ENCODE measurements around the gene AKT1. TPM values are rescaled to one million over a fixed set of nuclear protein-coding genes. Genes with fewer than 3 reads are reported as not detected.
"Not testable (repeated sequence)": the region's sequence is repeated elsewhere in the genome, so short reads cannot be mapped to it uniquely, and the experiment has no call there.

Gene AKT1
- total RNA-seq, result 100 to 1,000 TPM; 178 to 181 TPM

DNA sequence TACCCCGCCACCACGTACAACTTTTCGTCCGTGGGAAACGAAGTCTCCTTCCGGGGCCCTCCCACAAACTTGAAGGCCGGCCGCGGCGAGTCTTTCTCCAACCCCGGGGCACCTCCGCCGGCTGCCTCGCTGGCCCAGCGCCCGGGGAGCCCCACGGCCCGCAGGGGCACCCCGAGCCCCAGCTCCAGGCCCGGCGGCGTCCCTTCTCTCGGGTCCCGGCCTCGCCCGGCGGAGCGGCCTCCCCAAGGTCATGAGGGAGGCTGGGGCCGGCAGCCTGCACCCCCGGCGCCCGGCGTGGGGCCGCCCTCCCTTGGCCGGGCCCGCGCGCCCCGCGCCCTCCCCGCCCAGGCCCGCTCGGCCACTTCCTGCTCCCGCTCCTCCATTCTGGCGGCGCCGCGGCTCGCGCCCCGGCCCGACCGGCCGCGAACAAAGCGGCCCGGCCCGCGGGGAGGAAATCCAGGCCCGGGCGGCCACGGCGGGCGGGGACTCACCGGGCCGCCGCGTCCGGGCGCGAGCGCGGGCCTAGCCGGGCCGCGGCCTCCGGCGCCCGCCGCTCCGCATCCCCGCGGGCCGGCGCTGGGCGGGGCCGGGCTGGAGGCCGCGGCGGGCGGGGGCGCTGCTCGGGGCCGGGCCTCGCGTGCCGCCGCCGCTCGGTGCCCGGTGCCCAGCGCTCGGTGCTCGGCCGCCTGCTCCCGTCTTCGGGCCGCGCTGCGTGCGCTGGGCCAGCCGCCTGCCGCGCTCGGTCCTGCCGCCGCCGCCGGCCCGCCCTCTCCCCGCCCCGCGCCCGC lies at the start of gene AKT1:
Gene AKT1 (minus strand): TSS at position 756 of the 788 bp plus-strand sequence. CDS start 3,105 bp downstream, outside the sequence.
- Mint-ChIP-seq H3K9me3 (no peaks in the 10 kb centered on the region), H3K4me3 (peak within 1 kb of the TSS; percentile 93), H3K4me1 (peaks cover 23% of the 10 kb centered on the region), H3K27ac (peak within 1 kb of the TSS; percentile 77), H3K36me3 (peaks cover 7% of the 10 kb centered on the region), H3K27me3 (peaks cover 6% of the 10 kb centered on the region)
- POLR2A ChIA-PET, result interaction anchor here (0.7 to 1.8 kb wide), 7 partner anchors 9 to 43 kb away, joined by 3 to 9 read pairs (median 4); partner anchors contain the start of gene SIVA1
- ATAC-seq (ENCODE audit: low read depth) (peak; percentile 46), DNase-seq (peak; percentile 73)

DNA sequence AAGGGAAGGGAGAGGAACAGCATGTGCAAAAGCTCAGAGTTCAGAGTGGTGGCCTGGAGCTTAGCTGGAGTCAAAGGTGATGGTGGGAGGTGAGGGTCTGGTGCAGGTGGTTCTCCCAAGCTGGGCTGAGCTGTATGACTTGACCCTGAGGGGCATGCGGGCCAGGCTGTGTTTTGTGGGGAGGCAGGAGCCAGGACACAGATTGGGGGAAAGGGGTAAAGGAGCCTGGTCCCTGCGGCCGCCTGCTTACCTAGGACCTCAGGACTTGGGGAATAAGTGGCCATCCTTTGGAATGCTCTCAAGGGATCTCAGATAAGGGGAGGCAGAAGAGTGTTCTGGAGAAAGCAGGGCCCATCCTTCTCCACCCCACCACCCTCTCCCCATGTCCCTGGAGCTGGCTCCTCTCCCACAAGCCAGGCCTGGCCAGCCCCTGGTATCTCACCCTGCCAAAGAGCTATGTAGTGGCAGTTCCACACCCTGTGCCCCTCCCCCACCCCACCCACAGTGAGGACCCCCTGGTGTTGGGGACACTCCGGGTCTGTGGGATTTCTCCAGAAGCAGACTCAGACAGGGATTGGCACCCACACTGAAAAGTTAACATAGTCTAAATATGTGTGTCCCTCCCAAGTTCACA lies 49.6 kb upstream of the AKT1 start:
- ATAC-seq (ENCODE audit: low read depth), result no peak
- no peak overlapping the region for H3K4me3 Mint-ChIP-seq
- no peak for DNase-seq
- peaks cover 60% of the 10 kb centered on the region for H3K27me3 Mint-ChIP-seq
- POLR2A ChIA-PET, result no interaction called here
- no peaks in the 10 kb centered on the region for H3K9me3 Mint-ChIP-seq
- no peak overlapping the region for H3K27ac Mint-ChIP-seq
- no peaks in the 10 kb centered on the region for H3K36me3 Mint-ChIP-seq
- H3K4me1 Mint-ChIP-seq, result no peaks in the 10 kb centered on the region

DNA sequence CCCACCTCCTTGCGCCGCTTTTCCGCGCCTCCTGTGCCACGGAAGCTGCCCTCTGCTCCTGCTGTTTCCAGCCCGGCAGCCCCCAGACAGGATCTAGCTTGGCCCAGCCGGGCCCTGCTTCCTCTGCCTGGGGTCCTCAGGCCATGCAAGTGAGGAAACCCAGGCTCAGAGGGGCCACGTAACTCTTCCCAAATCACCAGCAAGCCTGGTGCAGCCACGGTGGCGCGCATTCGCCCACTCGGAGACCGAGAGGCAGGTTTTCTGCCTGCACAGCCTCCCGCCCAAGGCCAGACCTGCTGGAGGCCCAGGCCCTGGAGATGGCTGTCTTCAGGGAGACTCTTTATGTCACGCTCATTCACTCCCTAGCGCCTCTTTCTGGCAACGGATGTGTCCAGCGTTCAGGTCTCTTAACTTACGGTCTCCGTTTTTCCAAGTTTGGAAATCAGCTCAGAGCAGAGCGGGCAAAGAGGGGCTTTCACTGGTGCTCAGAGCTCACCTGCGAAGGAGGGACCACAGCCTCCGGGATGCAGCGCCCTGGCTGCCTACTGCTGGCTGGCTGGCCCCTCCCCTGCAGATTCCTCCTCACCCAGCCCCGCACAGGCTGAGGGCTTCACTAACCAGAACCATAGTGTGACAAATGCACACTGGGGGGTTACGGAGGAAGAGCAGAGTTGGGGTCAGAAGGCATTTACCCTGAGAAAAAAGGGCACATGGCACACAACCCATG lies 48.9 kb upstream of the AKT1 start:
- DNase-seq (no peak), ATAC-seq (ENCODE audit: low read depth) (no peak)
- Mint-ChIP-seq H3K27ac (no peak overlapping the region), H3K36me3 (no peaks in the 10 kb centered on the region), H3K9me3 (no peaks in the 10 kb centered on the region), H3K27me3 (peaks cover 61% of the 10 kb centered on the region), H3K4me3 (peak overlapping the region; percentile 16), H3K4me1 (no peaks in the 10 kb centered on the region)
- POLR2A ChIA-PET, result no interaction called here

DNA sequence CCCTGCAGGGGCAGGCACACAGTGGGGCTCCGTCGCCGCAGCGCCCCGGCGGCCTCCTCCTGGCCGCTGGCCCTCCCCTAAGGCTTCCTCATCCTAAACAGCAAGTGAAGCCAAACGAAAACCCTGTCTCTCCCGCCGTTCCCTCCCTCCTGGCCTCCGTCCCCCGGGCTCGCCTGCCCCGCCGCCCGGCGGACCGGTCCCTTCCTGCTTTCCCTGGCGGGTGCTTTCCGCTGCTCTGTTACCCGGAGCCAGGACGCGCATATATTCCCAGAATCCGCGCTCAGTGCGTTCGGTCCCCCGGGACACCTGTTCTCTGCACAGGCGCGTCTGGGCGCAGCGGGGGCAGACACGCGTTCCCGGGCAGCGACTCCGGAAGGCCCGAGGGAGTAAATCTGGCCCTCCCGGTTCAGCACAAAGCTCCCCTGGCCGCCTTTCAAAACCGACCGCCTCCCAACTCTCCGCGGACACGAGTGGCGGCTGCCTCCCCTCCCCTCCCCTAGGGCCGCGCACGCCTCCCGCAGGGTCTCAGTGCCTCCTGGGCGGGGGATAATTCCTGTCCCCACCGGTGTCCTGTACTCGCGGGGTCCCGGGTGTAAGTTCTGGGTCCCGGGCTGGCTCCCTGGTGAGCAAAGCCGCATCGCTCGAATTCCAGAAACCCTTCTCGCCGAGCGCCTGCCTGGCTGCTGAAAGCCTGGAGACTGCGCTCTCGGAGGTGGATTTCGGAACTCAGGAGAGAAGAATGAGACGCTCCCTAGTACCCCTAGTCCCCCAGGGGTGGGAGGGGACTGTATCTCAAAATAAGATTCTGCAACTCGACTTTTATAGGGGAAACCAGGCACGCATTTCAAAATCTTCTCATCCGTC lies 48.1 kb upstream of the AKT1 start:
- Mint-ChIP-seq H3K4me3 (peak overlapping the region; percentile 21), H3K9me3 (no peaks in the 10 kb centered on the region), H3K27me3 (peaks cover 69% of the 10 kb centered on the region), H3K27ac (no peak overlapping the region), H3K4me1 (no peaks in the 10 kb centered on the region), H3K36me3 (no peaks in the 10 kb centered on the region)
- ATAC-seq (ENCODE audit: low read depth), result no peak
- no peak for DNase-seq
- POLR2A ChIA-PET, result no interaction called here

DNA sequence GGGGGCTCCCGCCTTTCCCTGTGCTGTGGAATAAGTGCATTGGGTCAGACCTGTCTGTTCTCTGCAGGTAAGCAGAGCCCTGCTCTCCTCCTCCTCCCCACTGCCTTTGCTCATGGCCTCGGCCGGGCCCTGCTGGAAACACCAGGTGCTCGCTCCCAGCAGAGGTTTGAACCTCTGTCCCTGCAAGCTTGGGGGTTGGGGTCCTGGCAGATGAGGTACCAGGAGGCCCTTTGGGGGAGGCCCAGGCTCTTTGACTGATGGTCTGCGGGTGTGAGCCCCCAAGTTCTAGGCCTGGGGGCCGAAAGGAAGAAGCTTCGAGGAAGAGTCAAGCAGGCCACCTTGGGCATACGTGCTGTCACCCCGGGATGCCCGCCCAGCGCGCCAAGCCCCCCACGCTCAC lies 47.5 kb upstream of the AKT1 start:
- DNase-seq, result no peak
- Mint-ChIP-seq H3K27ac (no peak overlapping the region), H3K9me3 (no peaks in the 10 kb centered on the region), H3K27me3 (peaks cover 68% of the 10 kb centered on the region), H3K4me3 (no peak overlapping the region), H3K36me3 (no peaks in the 10 kb centered on the region), H3K4me1 (no peaks in the 10 kb centered on the region)
- no peak for ATAC-seq (ENCODE audit: low read depth)
- POLR2A ChIA-PET, result no interaction called here

DNA sequence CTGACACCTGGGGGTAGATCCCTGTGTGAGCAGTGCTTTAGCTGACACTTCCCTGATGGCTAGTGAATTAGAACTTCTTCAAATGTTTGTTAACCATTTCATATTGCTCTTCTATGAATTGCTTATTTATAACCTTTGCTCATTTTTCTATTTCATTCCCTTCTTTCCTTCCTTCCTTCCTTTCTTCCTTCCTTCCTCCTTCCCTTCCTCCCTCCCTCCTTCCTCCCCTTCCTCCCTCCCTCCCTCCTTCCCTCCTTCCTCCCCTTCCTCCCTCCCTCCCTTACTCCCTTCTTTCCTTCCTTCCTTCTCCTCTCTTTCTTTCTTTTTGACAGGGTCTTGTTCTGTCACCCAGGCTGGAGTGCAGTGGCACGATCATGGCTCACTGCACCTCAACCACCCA lies 46.2 kb upstream of the AKT1 start:
- H3K27me3 Mint-ChIP-seq, result peaks cover 66% of the 10 kb centered on the region
- H3K36me3 Mint-ChIP-seq, result no peaks in the 10 kb centered on the region
- DNase-seq (no peak), ATAC-seq (ENCODE audit: low read depth) (no peak)
- POLR2A ChIA-PET, result no interaction called here
- H3K27ac Mint-ChIP-seq, result no peak overlapping the region
- H3K4me3 Mint-ChIP-seq, result no peak overlapping the region
- H3K4me1 Mint-ChIP-seq, result no peaks in the 10 kb centered on the region
- H3K9me3 Mint-ChIP-seq, result no peaks in the 10 kb centered on the region

DNA sequence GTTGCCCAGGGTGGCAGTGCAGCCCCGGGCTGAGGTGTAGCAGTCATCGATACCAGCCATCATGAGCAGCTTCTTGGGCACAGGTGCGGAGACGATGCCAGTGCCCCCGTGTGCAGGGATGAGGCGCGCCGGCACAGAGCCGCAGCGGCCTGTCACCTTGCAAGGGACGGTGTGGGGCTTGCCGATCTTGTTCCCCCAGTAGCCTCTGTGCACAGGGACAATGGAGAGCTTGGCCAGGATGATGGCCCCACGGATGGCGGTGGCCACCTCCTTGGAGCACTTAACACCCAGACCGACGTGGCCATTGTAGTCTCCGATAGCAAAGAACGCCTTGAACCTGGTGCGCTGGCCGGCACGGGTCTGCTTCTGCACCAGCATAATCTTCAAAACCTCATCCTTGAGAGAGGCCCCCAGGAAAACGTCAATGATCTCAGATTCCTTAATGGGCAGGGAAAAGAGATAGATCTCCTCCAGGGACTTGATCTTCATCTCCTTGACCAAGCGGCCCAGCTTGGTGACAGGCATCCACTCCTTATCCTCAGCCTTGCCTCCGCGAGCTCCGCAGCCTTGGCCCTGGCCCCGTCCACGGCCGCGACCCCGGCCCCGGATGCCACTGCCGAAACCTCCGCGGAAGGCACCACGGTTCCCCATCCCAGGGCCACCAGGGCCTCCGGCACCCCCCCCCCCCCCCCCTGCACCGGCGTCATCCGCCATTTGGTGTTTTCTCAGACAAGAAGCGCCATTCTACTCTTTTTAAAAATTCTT lies 40.8 kb upstream of the AKT1 start:
- H3K36me3 Mint-ChIP-seq; H3K9me3 Mint-ChIP-seq; ATAC-seq (ENCODE audit: low read depth); H3K27ac Mint-ChIP-seq; H3K4me1 Mint-ChIP-seq; POLR2A ChIA-PET; DNase-seq; H3K4me3 Mint-ChIP-seq: not testable (repeated sequence)
- peaks cover 18% of the 10 kb centered on the region for H3K27me3 Mint-ChIP-seq

DNA sequence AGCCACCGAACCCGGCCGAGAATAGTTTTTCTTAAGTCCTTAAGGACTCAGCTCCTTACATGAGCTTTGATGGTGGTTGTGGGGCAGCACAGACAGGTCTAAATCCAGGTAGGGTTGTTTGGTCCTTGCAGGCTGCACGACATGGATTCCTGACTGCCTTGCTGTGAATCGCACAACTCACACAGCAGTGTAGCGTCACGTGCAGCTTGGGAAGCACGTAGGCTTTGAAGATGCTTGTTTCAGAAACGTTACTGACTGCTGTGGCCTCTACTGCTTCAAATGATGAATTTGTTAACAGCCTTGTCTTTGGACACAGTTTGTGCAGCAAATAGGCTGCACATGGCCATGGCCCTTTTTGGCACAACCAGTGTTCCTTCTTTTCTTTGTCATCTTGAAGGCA lies 35.2 kb upstream of the AKT1 start:
- Mint-ChIP-seq H3K9me3 (no peaks in the 10 kb centered on the region), H3K4me3 (no peak overlapping the region), H3K27ac (no peak overlapping the region), H3K36me3 (no peaks in the 10 kb centered on the region), H3K4me1 (peaks cover 4% of the 10 kb centered on the region), H3K27me3 (peaks cover 12% of the 10 kb centered on the region)
- POLR2A ChIA-PET, result no interaction called here
- DNase-seq (no peak), ATAC-seq (ENCODE audit: low read depth) (no peak)

DNA sequence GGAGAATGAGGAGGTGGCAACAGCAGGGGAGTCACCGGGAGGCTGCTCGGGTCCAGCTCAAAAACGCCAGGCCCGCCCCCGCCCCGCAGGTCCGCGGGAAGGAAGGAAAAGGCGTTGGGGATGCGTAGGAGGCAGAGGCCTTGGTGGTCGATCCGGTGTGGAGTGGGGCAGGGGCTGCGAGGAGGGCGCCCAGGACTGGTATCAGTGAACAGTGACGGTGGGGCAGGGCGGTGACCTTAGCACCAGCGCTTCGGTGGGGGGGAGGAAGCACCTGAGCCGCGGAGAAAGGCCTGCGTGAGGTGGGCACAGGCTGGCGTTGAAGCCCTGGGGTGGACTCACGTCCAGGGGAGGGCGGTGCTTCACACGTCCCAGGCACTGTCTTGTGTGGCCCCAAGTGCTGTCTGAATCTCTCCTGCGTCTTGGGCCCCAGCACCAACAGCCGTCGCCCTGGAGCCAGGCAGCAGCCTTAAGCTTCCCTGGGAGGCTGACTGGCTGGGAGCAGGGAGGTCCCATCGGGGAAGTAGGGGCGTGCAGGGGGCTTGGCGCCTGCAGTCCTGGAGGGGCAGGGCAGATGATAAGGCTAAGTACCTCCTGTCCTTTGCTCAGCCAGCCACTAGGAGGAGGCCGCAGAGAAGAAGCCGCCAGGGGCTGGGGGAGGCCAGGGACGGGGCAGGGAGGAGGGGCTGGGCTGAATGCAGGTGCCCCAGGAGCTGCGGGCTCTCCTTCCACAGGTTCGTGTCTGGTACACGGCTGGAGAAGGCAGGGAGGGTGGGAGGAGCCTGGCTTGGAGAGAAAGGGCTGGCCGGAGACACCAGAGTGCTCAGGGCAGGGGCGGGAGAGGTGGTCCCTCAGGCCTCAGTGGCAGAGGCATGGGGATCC lies 31.9 kb upstream of the AKT1 start:
- POLR2A ChIA-PET, result interaction anchor here (1.3 to 2.4 kb wide), 3 partner anchors 26 to 57 kb away, joined by 3 to 8 read pairs (median 6); partner anchors contain the start of genes AKT1 and ZBTB42
- ATAC-seq (ENCODE audit: low read depth), result peak; percentile 64
- peak; percentile 58 for DNase-seq
- H3K36me3 Mint-ChIP-seq, result no peaks in the 10 kb centered on the region
- H3K4me3 Mint-ChIP-seq, result peak overlapping the region; percentile 55
- peaks cover 27% of the 10 kb centered on the region for H3K27me3 Mint-ChIP-seq
- H3K27ac Mint-ChIP-seq, result no peak overlapping the region
- peaks cover 6% of the 10 kb centered on the region for H3K9me3 Mint-ChIP-seq
- peaks cover 8% of the 10 kb centered on the region for H3K4me1 Mint-ChIP-seq

DNA sequence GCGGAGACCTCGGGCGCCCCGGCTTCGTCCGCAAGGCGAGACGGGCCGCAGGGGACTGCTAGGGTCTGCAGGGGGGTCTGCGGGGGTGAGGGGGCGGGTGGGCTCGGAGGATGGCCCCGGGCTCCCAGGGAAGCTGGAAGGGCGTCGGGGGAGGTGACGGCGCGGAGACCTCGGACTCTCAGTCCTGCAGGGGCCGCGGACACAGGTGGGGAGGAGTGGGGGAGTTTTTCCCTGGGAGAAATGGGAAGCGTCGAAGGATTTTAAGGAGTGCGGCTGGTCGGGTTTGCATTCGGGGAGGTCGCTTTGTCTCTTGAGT lies 31.3 kb upstream of the AKT1 start:
- Mint-ChIP-seq H3K27me3 (peaks cover 27% of the 10 kb centered on the region), H3K9me3 (peaks cover 6% of the 10 kb centered on the region), H3K4me1 (peaks cover 8% of the 10 kb centered on the region), H3K4me3 (peak overlapping the region; percentile 55), H3K36me3 (no peaks in the 10 kb centered on the region), H3K27ac (no peak overlapping the region)
- ATAC-seq (ENCODE audit: low read depth) (no peak), DNase-seq (no peak)
- POLR2A ChIA-PET, result interaction anchor here (1.3 to 2.4 kb wide), 4 partner anchors 26 to 58 kb away, joined by 3 to 10 read pairs (median 7); partner anchors contain the start of genes AKT1 and ZBTB42

DNA sequence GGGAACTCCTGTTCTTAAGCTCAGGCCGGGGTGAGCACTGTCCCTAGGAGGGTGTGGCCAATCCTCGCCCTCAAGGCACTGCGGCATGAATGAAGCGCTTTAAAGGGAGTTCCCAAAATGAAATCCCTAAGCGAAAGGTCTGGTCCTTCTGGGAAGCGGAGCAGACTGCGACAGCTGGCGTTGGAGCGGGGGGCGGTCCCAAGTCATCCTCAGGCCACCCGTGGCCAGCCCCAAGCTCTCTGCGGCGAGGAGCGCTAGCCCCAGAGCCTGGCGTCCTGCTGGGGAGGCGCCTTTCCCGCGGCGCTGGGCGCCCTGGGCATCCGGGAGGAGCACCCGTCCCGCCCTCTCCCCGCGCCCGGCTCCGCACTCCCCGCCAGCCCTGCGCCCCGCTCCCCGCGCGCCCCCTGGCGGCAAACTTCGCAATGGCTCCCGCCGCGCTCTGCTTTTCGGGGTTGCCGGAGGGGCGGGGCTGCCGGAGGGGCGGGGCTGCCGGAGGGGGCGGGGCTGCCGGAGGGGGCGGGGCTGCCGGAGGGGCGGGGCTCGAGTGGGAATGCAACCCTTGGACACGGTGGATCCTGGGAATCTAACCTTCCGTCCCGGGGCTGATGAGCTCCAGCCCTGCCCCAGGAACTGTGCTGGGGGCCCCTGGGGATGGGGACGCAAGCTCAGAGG lies 30.8 kb upstream of the AKT1 start:
- peak; percentile 99 for DNase-seq
- POLR2A ChIA-PET, result interaction anchor here (0.8 to 2.4 kb wide), 5 partner anchors 25 to 74 kb away, joined by 3 to 10 read pairs (median 6); partner anchors contain the start of genes AKT1, SIVA1 and ZBTB42
- Mint-ChIP-seq H3K27ac (no peak overlapping the region), H3K36me3 (no peaks in the 10 kb centered on the region), H3K4me3 (peak overlapping the region; percentile 82), H3K4me1 (peaks cover 8% of the 10 kb centered on the region), H3K9me3 (peaks cover 6% of the 10 kb centered on the region), H3K27me3 (peaks cover 27% of the 10 kb centered on the region)
- ATAC-seq (ENCODE audit: low read depth), result peak; percentile 91
